GM20000 (cell line): ENCODE data around the gene MYH1.

ENCODE experiments used
- DNase-seq: peaks from one replicate; pipeline ENCODE4 v3.0.0; 2012; ENCODE audit warnings: low spot score
- TF ChIP-seq, protein P1 (sequence below): IDR thresholded peaks from 2 replicates; pipeline ENCODE4 v1.5.1; 2012; ENCODE audit warnings: mild to moderate bottlenecking, control low read depth; ENCODE audit errors: extremely low read depth, missing control alignments

MYH1 gene

DNA sequence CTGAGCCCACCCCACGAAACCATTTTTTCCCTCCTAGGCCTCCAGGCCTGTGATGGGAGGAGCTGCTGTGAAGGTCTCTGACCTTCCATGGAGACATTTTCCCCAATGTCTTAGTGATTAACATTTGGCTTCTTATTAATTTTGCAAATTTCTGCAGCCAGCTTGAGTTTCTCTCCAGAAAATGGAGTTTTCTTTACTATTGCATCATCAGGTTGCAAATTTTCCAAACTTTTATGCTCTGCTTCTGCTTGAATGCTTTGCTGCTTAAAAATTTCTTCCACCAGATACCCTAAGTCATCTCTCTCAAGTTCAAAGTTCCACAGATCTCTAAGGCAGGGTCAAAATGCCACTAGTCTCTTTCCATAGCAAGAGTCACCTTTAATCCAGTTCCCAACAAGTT lies 36.1 kb downstream of the MYH1 start:
- no peak for DNase-seq
- TF ChIP-seq, protein P1, sequence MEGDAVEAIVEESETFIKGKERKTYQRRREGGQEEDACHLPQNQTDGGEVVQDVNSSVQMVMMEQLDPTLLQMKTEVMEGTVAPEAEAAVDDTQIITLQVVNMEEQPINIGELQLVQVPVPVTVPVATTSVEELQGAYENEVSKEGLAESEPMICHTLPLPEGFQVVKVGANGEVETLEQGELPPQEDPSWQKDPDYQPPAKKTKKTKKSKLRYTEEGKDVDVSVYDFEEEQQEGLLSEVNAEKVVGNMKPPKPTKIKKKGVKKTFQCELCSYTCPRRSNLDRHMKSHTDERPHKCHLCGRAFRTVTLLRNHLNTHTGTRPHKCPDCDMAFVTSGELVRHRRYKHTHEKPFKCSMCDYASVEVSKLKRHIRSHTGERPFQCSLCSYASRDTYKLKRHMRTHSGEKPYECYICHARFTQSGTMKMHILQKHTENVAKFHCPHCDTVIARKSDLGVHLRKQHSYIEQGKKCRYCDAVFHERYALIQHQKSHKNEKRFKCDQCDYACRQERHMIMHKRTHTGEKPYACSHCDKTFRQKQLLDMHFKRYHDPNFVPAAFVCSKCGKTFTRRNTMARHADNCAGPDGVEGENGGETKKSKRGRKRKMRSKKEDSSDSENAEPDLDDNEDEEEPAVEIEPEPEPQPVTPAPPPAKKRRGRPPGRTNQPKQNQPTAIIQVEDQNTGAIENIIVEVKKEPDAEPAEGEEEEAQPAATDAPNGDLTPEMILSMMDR, result no peak

DNA sequence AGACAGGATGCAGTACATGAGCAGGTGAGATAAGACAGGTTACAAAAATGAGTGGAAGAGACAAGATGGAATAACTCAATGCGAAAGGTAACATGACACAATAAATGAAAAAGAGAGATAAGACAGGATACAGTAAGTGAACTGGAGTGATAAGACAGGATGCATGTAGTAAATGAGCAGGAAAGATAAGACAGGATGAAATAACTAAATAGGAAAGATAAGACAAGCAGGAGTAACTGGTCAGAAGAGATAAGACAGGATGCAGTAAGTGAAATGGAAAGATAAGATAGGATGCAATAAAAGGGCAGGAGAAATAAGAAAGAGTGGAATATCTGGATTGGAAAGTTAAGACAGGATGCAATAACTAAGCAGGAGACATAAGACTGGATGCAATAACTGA lies 40.6 kb downstream of the MYH1 start:
- DNase-seq, result no peak
- TF ChIP-seq, protein P1, result no peak

DNA sequence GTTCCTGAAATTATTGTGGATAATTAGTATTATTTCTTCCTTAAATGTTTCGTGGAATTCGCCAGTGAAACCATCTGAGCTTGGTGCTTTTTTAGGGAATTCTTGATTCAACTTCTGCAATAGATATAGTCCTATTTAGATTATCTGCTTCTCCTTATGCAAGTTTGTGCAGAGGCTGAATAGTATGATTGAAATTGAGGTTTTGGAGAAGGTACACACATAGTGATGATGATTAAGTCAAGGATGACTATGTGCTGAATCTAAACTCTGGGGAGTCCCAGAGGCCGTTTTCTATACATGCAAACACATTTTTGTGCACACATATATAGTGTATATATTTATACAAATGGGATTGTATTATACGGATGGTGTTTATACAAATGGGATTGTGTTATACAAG lies 43.8 kb downstream of the MYH1 start:
- no peak for DNase-seq
- TF ChIP-seq, protein P1, result no peak

DNA sequence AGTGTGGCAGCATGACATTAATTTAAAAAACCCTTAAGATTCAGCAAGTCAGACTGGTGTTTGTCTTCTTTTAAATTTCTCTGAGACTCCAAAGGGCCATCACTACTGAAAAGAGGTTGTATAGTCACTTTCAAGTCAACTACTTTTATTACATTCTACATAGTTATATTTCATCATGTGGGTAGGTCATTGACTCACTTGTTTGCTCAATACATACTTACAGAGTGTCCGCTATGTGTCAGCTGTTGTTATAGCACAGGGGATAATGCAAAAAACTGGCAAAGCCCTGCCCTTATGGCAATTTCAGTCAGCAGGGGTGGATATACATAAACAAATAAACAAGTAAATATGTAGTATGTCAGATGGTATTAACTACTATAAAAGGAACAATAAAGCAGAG lies 46.5 kb downstream of the MYH1 start:
- DNase-seq, result no peak
- TF ChIP-seq, protein P1, result no peak

DNA sequence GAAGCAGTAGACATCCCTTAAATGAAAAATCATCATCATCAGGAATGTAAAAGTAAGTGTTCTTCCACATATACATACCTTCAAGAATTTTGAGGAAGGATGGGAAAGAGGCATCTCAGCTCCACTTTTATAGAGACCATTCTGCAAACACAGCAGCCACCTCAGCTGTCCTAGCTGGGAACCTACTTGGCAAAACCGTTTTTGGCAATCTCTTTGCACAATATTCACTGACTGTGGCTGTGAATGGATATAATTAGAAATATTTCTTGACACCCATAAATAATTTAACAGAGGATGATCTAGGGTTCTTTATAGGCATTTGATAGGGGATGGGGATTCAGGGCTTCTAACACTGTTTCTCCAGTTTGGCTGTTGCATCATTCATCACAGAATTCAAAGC lies 48.9 kb downstream of the MYH1 start, which contains the start of gene MYH4:
Gene MYH4, minus strand, starts transcription at position 101 of the 400 bp plus-strand sequence. CDS start 2,814 bp downstream, outside the sequence.
- DNase-seq, result no peak
- TF ChIP-seq, protein P1, result no peak

DNA sequence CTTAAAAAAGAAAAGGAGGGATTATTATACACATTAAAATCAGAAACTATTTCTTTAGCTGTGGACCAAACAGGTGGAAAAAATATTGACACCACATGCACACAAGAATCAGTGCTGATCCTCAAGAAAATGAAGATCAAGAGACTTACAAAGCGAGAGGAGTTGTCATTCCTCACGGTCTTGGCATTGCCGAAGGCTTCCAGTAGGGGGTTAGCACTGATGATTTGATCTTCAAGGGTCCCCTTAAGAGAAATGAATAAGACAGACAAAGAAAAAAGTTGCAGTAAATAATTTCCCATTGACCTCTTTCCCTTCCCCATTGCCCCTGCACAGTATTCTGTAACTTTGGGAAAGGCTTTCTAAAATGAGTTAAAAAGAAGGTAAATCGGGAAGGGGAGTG lies 54.9 kb downstream of the MYH1 start:
- DNase-seq, result no peak
- TF ChIP-seq, protein P1, result no peak

DNA sequence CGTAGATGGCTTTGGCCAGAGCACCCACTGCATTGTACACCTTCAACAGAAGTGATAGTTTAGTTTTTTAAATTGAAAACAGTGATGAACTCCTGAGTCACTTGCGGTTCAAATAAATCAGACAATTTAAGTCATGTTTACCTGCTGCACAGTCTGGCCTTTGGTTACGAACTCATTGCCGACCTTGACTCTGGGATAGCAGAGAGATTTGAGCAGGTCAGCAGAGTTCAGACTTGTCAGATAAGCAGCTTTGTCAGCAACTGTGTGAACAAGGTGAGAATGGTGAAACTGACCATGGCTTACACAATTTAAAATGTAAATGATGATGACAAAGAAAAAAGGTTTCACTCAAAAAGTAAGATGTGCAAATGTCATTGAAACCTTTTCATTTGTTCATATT lies 58.3 kb downstream of the MYH1 start:
- TF ChIP-seq, protein P1, result no peak

More for the DNA sequence above, 58.3 kb downstream of the MYH1 start:
- no peak for DNase-seq
